ENCODE results near the gene ACVR1.

ACVR1 gene

DNA sequence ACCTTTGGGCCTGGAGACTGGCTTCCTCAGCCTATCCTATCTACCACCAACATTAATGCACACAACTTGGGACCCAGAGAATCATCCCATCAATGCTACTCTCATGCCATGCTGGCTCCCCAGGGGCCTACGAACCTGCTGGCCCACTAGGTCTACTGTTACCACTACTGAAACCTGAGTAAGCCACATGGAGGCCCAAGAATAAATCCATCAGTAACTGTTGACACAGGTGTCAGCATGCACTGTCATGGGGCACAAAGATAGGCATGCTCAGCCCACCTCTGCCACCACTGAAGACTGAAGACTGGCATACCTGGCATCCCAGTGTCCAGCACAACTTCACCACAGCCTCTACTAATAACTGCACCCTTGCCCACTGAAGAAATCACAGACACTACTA lies 176.3 kb downstream of the ACVR1 start:
- DNase-seq (ENCODE audit: low read depth), result no peak

DNA sequence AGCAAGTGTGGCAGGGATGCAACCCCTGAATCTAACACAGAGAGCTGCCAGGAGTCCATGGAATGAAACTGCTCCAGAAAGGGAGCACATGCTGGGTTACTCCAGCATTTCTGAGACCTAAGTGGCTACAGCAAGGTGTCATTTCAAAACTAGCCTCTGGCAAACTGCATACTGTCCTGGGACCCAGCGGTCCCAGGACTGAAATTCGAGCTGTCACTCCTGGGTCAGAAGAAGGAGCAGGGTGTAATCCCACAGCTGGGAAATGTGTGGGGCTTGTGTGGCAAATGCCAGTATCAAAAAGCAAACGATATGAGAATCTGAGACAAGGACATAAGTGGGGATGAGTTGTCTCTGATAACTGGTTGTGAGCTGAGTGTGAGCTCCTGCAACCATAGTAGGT lies 177.1 kb downstream of the ACVR1 start:
- DNase-seq (ENCODE audit: low read depth), result no peak

DNA sequence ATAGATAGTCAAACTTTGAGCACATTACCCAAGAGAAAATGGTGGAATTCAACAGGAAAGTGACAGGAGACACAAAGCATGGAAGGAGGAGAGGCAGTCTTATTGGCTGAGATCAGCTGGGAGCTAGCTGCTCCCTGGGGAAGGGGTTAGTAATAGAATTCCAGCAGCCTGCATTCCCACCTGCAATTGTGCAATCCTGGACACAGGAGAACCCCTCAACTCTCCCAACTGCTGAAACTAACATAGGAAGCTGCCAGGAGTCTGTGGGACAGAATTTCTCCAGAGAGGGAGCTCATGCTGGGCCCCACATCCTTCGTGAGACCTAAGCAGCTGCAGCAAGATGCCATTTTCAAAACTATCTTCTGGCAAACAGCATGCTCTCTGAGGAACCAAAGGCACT lies 177.7 kb downstream of the ACVR1 start:
- DNase-seq (ENCODE audit: low read depth), result no peak

DNA sequence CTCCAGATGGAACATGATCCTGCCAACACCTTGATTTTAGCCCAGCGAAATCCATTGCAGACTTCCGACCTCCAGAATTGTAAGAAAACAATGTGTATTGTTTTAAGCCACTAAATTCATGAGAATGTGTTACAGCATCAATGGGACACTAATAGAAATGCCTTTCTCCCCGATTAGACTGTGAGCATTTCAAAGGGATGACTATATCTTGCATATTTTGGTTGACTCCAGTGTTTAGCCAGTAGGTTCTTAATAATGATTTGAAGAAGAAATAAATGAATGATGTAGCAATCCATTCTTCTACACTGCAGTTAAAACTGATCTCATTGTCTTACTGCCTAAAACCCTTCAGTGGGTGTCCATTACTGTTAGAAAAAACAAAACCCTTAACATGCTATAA lies 180.1 kb downstream of the ACVR1 start:
- DNase-seq (ENCODE audit: low read depth), result peak; percentile 28

DNA sequence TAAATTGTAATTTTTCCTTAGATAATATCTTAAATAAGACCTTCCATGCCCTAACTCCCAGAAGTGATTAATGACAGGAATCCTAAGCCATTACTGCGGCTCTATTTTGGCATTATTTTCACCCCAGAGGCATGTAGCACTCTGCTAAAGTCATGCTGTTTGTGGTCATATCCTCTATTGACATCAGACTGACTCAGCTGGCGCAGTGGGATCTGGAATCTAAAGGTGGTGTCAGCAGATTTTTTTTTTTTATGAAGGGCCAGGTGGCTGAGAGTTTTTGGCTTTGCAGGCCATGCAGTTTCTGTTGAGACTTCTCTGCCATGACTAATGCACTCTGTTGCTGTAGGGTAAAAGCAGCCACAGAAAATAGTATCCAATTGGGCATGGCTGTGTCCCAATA lies 183.4 kb downstream of the ACVR1 start:
- peak; percentile 94 for DNase-seq (ENCODE audit: low read depth)

DNA sequence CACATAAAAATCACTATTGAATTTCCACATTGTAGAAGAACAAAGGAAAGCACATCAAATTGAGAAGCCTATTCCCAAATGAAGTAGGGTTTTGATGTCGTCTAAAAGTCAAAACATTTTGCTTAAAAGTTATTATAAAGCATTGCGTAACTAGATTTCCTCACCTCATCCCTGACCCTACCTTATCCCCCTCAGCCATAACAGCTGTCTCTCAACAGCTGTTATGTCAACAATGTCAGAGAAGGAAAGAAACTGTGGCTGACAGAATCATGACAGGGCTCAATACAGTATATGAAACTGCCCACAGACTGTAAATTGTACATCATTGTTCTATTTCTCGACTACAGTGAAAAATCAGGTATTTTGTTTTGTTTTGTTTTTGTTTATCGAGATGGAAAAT lies 184.4 kb downstream of the ACVR1 start:
- DNase-seq (ENCODE audit: low read depth), result no peak

DNA sequence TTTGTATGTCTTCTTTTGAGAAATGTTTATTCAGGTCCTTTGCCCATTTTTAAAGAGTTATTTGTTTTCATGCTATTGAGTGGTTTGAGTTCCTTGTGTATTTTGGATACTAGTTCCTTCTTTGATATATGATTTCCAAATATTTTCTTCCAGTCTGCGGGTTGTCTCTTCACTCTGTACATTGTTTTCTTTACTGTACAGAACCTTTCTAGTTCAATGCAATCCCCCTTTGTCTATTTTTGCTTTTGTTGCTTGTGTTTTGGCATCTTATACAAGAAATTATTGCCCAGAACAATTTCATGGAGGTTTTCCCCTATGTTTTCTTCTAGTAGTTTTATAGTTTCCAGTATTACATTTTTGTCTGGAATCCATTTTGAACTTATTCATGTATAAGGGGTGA lies 185.0 kb downstream of the ACVR1 start:
- no peak for DNase-seq (ENCODE audit: low read depth)

Measured in ELR (cell line).